ENCODE measurements around the gene S100A9. TPM values are rescaled to one million over a fixed set of nuclear protein-coding genes. Genes with fewer than 3 reads are reported as not detected.

Gene S100A9
- total RNA-seq, 1 experiment from 2014 or later, result not detected

DNA sequence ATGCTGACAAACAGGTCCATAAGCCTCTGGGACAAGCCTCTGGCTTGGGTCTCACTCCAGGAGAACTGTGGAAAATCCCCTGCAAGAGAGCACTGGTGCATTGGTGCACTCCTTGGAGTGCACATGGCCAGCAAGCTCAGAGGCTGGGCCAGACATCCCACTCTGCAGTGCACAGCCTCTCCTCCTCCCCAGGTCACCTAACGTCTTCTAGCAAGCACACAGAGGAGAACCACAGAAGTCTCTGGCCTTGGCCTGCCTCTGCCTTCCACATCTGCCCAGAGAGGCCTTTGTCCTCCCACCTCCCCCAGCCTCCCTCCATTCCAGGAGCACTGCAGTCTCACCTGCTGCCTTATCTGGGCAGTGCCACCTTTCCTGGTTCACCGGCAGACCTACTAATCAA, 49.1 kb upstream of the S100A9 start:
- no peak overlapping the region for H3K27ac Mint-ChIP-seq
- no peaks in the 10 kb centered on the region for H3K79me1 ChIP-seq (ENCODE audit: insufficient read depth, low read depth, low read length, poor library complexity, severe bottlenecking)
- H2BK15ac ChIP-seq (ENCODE audit: low read depth, low read length), result no peak overlapping the region
- no peak overlapping the region for H3K4me2 ChIP-seq (ENCODE audit: insufficient read depth, insufficient read length, low read length)
- H3K27me3 ChIP-seq (ENCODE audit: insufficient read depth, low read length), result no peaks in the 10 kb centered on the region
- no peak overlapping the region for H3K9ac ChIP-seq (ENCODE audit: extremely low read depth, insufficient read length, low read length)
- no peak overlapping the region for H4K8ac ChIP-seq (replicated peaks; ENCODE audit: insufficient read length, low read depth, low read length)
- H3K4me1 Mint-ChIP-seq, result peaks cover 10 to 15% of the 10 kb centered on the region in 2 experiments
- H4K20me1 ChIP-seq (ENCODE audit: control insufficient read depth, insufficient read depth, insufficient read length), result no peaks in the 10 kb centered on the region
- no peaks in the 10 kb centered on the region for H3K23me2 ChIP-seq (ENCODE audit: insufficient read length, low read depth, low read length, poor library complexity, severe bottlenecking)
- no peak overlapping the region for H4K91ac ChIP-seq (ENCODE audit: insufficient read length, low read depth, low read length)
- TF ChIP-seq, protein P1, sequence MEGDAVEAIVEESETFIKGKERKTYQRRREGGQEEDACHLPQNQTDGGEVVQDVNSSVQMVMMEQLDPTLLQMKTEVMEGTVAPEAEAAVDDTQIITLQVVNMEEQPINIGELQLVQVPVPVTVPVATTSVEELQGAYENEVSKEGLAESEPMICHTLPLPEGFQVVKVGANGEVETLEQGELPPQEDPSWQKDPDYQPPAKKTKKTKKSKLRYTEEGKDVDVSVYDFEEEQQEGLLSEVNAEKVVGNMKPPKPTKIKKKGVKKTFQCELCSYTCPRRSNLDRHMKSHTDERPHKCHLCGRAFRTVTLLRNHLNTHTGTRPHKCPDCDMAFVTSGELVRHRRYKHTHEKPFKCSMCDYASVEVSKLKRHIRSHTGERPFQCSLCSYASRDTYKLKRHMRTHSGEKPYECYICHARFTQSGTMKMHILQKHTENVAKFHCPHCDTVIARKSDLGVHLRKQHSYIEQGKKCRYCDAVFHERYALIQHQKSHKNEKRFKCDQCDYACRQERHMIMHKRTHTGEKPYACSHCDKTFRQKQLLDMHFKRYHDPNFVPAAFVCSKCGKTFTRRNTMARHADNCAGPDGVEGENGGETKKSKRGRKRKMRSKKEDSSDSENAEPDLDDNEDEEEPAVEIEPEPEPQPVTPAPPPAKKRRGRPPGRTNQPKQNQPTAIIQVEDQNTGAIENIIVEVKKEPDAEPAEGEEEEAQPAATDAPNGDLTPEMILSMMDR (conservative IDR thresholded peaks at IDR 0.05), result no peak
- no peak overlapping the region for H2BK20ac ChIP-seq (ENCODE audit: low read depth, low read length, poor library complexity, severe bottlenecking)
- no peaks in the 10 kb centered on the region for H3K9me3 ChIP-seq (ENCODE audit: control insufficient read depth, low read depth, low read length)
- no peaks in the 10 kb centered on the region; the same call in 1 of the 2 replicates for H3K4me1 ChIP-seq (ENCODE audit: insufficient read depth, low read length)
- H3K79me2 ChIP-seq (ENCODE audit: insufficient read depth, low read length), result no peaks in the 10 kb centered on the region
- H2AFZ ChIP-seq (ENCODE audit: low read length), result no peak overlapping the region
- H3K18ac ChIP-seq (ENCODE audit: insufficient read length, low read depth, low read length), result no peak overlapping the region
- H3K9me3 Mint-ChIP-seq, result peaks cover 0 to 11% of the 10 kb centered on the region in 2 experiments; a peak in 1 of 5 replicates
- H4K5ac ChIP-seq (ENCODE audit: insufficient read length, low read depth, low read length), result no peak overlapping the region
- H3T11ph ChIP-seq (ENCODE audit: low read length), result no peak overlapping the region
- H3K27ac ChIP-seq (ENCODE audit: insufficient read length, low read depth, low read length), result no peak overlapping the region
- no peak overlapping the region for H2BK12ac ChIP-seq (ENCODE audit: insufficient read length, low read depth, low read length)
- H3K27me3 Mint-ChIP-seq (ENCODE audit: low read depth), result peaks cover 4% of the 10 kb centered on the region
- H3K23ac ChIP-seq (ENCODE audit: insufficient read length, low read depth, low read length), result no peak overlapping the region
- H3K14ac ChIP-seq (ENCODE audit: insufficient read depth, low read length), result no peak overlapping the region
- no CpG with 5 or more reads among the region's 2 CpGs for WGBS (ENCODE audit: extremely low coverage, insufficient read length, low lambda C conversion rate)
- H3K4ac ChIP-seq (ENCODE audit: low read depth, low read length), result no peak overlapping the region
- H2BK120ac ChIP-seq (ENCODE audit: low read depth, low read length, poor library complexity, severe bottlenecking), result no peak overlapping the region
- H3K4me3 Mint-ChIP-seq, result no peak overlapping the region
- DNase-seq, result no peak
- H3K36me3 Mint-ChIP-seq (ENCODE audit: insufficient read depth in 1 of 3, low read depth in 3 of 3), result no peaks in the 10 kb centered on the region; a peak in 1 of 7 replicates
- no peak overlapping the region for H3K56ac ChIP-seq (ENCODE audit: insufficient read length, low read depth, low read length)
- no peak overlapping the region for H2AK5ac ChIP-seq (ENCODE audit: insufficient read length, low read length)
- no peak overlapping the region for H2BK5ac ChIP-seq (ENCODE audit: insufficient read length, low read length)

All from H9 (cell line).